Measurements from ENCODE around the gene CMTM6.

DNA sequence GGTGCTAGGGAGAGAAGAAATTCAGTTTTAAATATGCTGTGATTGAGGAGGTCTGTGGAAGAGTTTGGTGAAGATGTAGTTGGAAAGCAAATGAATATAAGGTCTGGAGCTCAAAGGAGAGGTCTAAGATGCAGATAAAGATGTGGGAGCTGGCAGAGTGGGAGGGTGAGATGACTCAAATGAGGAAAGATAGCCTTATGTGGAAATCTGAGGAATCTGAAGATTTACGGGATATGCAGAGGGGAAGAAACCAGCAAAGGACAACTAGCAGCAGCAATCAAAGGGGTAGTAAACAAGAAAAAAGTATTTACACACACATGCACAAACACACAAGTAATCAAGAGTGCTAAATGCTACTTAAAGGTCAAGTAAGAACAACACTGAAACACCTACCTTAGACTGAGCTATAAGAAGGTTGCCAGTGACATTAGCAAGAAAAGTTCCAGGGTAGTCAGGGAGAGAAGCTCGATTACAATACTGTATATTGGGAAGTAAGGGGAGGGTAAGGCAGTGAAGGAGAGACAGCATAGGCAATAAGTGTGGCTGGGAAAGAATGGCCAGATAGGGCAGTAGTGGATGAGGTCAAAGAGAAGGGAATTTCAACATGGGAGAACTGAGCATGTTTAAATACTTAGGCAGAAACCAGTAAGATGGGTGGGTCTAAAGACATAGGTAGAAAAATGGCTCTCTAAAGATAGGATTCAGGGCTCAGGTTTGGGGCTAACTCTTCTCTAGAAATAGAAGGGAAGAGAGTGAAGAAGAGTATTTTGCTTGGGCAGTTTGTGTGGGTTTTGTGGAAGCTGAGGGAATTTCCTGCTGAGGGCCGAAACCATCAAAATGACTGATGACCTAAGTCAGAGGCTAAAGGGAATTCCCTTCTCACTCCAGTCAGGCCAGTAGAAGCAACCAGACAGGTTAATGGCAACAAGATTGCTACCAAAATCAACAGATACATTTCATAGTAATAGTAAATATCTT is 8.9 kb downstream of the CMTM6 start:
- TF ChIP-seq, protein P1, sequence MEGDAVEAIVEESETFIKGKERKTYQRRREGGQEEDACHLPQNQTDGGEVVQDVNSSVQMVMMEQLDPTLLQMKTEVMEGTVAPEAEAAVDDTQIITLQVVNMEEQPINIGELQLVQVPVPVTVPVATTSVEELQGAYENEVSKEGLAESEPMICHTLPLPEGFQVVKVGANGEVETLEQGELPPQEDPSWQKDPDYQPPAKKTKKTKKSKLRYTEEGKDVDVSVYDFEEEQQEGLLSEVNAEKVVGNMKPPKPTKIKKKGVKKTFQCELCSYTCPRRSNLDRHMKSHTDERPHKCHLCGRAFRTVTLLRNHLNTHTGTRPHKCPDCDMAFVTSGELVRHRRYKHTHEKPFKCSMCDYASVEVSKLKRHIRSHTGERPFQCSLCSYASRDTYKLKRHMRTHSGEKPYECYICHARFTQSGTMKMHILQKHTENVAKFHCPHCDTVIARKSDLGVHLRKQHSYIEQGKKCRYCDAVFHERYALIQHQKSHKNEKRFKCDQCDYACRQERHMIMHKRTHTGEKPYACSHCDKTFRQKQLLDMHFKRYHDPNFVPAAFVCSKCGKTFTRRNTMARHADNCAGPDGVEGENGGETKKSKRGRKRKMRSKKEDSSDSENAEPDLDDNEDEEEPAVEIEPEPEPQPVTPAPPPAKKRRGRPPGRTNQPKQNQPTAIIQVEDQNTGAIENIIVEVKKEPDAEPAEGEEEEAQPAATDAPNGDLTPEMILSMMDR (IDR thresholded peaks at IDR 0.05; ENCODE audit: insufficient read depth, low read length), result no peak
- no peak for TF ChIP-seq POLR2AphosphoS5 (IDR thresholded peaks at IDR 0.05; ENCODE audit: low read depth)
- no peak for TF ChIP-seq GABPA (IDR thresholded peaks at IDR 0.05; ENCODE audit: low read depth)
- TF ChIP-seq, protein P2, sequence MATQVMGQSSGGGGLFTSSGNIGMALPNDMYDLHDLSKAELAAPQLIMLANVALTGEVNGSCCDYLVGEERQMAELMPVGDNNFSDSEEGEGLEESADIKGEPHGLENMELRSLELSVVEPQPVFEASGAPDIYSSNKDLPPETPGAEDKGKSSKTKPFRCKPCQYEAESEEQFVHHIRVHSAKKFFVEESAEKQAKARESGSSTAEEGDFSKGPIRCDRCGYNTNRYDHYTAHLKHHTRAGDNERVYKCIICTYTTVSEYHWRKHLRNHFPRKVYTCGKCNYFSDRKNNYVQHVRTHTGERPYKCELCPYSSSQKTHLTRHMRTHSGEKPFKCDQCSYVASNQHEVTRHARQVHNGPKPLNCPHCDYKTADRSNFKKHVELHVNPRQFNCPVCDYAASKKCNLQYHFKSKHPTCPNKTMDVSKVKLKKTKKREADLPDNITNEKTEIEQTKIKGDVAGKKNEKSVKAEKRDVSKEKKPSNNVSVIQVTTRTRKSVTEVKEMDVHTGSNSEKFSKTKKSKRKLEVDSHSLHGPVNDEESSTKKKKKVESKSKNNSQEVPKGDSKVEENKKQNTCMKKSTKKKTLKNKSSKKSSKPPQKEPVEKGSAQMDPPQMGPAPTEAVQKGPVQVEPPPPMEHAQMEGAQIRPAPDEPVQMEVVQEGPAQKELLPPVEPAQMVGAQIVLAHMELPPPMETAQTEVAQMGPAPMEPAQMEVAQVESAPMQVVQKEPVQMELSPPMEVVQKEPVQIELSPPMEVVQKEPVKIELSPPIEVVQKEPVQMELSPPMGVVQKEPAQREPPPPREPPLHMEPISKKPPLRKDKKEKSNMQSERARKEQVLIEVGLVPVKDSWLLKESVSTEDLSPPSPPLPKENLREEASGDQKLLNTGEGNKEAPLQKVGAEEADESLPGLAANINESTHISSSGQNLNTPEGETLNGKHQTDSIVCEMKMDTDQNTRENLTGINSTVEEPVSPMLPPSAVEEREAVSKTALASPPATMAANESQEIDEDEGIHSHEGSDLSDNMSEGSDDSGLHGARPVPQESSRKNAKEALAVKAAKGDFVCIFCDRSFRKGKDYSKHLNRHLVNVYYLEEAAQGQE (IDR thresholded peaks at IDR 0.05; ENCODE audit: insufficient replicate concordance, low read depth), result no peak
